Measurements from ENCODE around the gene GNA14.

Gene GNA14

DNA sequence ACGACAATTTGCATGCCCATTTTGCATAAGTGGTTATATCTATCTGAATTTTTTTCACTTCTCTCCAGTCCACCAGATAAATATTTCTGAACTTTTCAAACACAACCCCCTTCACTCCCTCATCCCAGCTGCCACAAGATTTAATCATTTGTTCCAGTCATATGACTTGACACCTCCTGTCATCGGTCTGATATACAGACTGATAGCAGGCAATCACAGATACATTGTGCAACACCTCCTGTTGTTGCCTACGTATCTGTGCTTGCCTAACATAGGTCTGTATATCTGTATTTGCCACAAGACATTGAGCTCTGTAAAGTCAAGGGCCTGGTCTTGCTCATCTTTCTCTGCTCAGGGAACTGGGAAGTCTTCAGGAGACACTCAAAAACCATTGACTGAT, 65.6 kb downstream of the GNA14 start:
- TF ChIP-seq, protein P1, sequence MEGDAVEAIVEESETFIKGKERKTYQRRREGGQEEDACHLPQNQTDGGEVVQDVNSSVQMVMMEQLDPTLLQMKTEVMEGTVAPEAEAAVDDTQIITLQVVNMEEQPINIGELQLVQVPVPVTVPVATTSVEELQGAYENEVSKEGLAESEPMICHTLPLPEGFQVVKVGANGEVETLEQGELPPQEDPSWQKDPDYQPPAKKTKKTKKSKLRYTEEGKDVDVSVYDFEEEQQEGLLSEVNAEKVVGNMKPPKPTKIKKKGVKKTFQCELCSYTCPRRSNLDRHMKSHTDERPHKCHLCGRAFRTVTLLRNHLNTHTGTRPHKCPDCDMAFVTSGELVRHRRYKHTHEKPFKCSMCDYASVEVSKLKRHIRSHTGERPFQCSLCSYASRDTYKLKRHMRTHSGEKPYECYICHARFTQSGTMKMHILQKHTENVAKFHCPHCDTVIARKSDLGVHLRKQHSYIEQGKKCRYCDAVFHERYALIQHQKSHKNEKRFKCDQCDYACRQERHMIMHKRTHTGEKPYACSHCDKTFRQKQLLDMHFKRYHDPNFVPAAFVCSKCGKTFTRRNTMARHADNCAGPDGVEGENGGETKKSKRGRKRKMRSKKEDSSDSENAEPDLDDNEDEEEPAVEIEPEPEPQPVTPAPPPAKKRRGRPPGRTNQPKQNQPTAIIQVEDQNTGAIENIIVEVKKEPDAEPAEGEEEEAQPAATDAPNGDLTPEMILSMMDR (conservative IDR thresholded peaks at IDR 0.05; ENCODE audit: low read depth, low read length): no peak
- Histone ChIP-seq H3K79me2 (ENCODE audit: insufficient read depth, low read depth) (no peaks in the 10 kb centered on the region), H3K4me3 (IDR thresholded peaks at IDR 0.05; ENCODE audit: insufficient read depth, low read depth, low read length) (no peak overlapping the region), H3K9ac (no peak overlapping the region), H3K4me2 (no peak overlapping the region), H3K4me1 (ENCODE audit: low read depth, poor library complexity, severe bottlenecking) (no peaks in the 10 kb centered on the region), H2AFZ (ENCODE audit: low read depth) (no peak overlapping the region), H4K20me1 (ENCODE audit: insufficient read depth) (no peaks in the 10 kb centered on the region), H3K36me3 (ENCODE audit: insufficient read depth) (no peaks in the 10 kb centered on the region), H3K27ac (no peak overlapping the region), H3K27me3 (ENCODE audit: insufficient read depth, low read depth) (no peaks in the 10 kb centered on the region)

DNA sequence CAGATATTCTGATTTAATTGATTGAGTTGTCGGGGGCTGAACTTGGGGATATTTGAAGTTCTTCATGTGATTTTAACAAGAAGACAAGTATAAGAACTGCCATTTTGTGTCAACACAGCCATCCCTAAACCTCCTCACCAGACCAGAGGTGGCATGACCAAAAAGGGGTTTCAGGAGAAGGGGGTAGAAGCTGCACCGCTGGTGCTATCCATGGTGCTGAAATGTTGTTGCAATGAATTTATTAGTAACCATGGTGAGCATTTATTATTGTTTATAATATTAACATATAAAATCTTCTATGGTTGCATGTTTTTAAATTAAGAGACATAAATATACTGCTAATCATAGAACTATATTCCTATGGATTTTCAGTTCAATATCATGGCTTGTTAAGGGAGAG, 72.3 kb downstream of the GNA14 start:
- Histone ChIP-seq H3K27ac (no peak overlapping the region), H2AFZ (ENCODE audit: low read depth) (no peak overlapping the region), H3K4me3 (IDR thresholded peaks at IDR 0.05; ENCODE audit: insufficient read depth, low read depth, low read length) (no peak overlapping the region), H3K9ac (no peak overlapping the region), H3K79me2 (ENCODE audit: insufficient read depth, low read depth) (no peaks in the 10 kb centered on the region), H3K4me1 (ENCODE audit: low read depth, poor library complexity, severe bottlenecking) (no peaks in the 10 kb centered on the region), H3K4me2 (no peak overlapping the region), H3K36me3 (ENCODE audit: insufficient read depth) (no peaks in the 10 kb centered on the region), H3K27me3 (ENCODE audit: insufficient read depth, low read depth) (no peaks in the 10 kb centered on the region), H4K20me1 (ENCODE audit: insufficient read depth) (no peaks in the 10 kb centered on the region)
- TF ChIP-seq, protein P1 (conservative IDR thresholded peaks at IDR 0.05; ENCODE audit: low read depth, low read length): no peak

DNA sequence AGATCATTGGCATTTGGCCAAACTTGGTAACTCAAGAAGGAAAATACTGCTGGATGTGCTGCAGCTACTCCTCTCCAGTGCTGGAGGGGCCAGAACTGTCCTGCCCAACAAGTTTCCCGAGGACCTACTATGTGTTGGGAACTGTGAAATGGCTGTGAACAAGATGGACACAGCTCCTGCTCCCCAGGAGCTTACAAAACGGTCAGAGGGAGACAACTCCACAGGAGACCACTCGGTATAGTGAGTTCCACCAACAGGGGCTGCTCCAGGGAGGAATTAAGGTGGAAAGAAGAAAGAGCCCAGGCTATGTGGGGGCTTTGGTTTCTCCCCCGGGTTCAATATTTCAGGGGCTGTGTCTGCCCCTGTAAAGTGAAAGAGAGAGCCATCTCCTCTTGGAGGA, 78.8 kb downstream of the GNA14 start:
- Histone ChIP-seq H3K4me3 (IDR thresholded peaks at IDR 0.05; ENCODE audit: insufficient read depth, low read depth, low read length) (no peak overlapping the region), H3K79me2 (ENCODE audit: insufficient read depth, low read depth) (no peaks in the 10 kb centered on the region), H3K4me2 (no peak overlapping the region), H3K27ac (no peak overlapping the region), H3K4me1 (ENCODE audit: low read depth, poor library complexity, severe bottlenecking) (no peaks in the 10 kb centered on the region), H2AFZ (ENCODE audit: low read depth) (no peak overlapping the region), H3K27me3 (ENCODE audit: insufficient read depth, low read depth) (no peaks in the 10 kb centered on the region), H4K20me1 (ENCODE audit: insufficient read depth) (no peaks in the 10 kb centered on the region), H3K9ac (no peak overlapping the region), H3K36me3 (ENCODE audit: insufficient read depth) (no peaks in the 10 kb centered on the region)
- TF ChIP-seq, protein P1 (conservative IDR thresholded peaks at IDR 0.05; ENCODE audit: low read depth, low read length): no peak

DNA sequence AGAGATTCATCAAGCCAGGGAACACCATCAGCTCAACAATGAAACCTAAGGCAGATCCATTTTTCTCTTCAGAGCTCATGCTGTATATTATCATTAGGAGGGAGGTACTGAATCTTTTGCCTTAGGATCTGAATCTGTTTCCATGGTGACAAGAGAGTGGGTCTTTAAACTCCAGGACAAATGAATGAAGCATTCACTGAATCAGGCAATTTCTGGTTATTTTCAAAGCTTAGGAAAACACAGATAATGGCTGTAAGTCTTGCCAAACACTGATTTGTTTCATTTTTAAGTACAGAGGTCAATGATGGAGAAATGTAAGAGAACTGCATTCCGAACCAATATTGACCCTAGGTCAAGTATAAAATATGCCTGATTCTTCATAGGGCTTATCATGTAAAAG, 84.9 kb downstream of the GNA14 start:
- H3K36me3 ChIP-seq (ENCODE audit: insufficient read depth): no peaks in the 10 kb centered on the region
- TF ChIP-seq, protein P1 (conservative IDR thresholded peaks at IDR 0.05; ENCODE audit: low read depth, low read length): no peak
- no peaks in the 10 kb centered on the region for H4K20me1 ChIP-seq (ENCODE audit: insufficient read depth)
- no peaks in the 10 kb centered on the region for H3K4me1 ChIP-seq (ENCODE audit: low read depth, poor library complexity, severe bottlenecking)
- no peak overlapping the region for H3K4me3 ChIP-seq (IDR thresholded peaks at IDR 0.05; ENCODE audit: insufficient read depth, low read depth, low read length)
- no peaks in the 10 kb centered on the region for H3K79me2 ChIP-seq (ENCODE audit: insufficient read depth, low read depth)
- no peak overlapping the region for H2AFZ ChIP-seq (ENCODE audit: low read depth)
- no peak overlapping the region for H3K4me2 ChIP-seq
- H3K27ac ChIP-seq: no peak overlapping the region
- H3K9ac ChIP-seq: no peak overlapping the region
- no peaks in the 10 kb centered on the region for H3K27me3 ChIP-seq (ENCODE audit: insufficient read depth, low read depth)
